ENCODE measurements around the gene KDM4B. TPM values are rescaled to one million over a fixed set of nuclear protein-coding genes. Genes with fewer than 3 reads are reported as not detected.

Gene KDM4B
- total and polyA plus RNA-seq, 7 donors = 9.3 to 45.9 (median 29.5) TPM

- Histone ChIP-seq H3K4me1 (peaks cover 34% of the 10 kb centered on the region), H3K27ac (peak overlapping the region; percentile 46), H3K4me3 (no peak overlapping the region), H3K27me3 (ENCODE audit: insufficient read depth in 3 of 3, low read length in 2 of 3) (no peaks in the 10 kb centered on the region), H3K36me3 (ENCODE audit: insufficient read depth in 1 of 2, low read depth in 1 of 2) (no peaks in the 10 kb centered on the region), H3K9me3 (no peaks in the 10 kb centered on the region)
- DNase-seq (no peak), ATAC-seq (peak; percentile 21 to 58 (median 47))
- intact Hi-C loops (cut with DNase I) = no loop called here
- no peak for TF ChIP-seq CTCF (IDR thresholded peaks at IDR 0.05)
- WGBS, 3 donors = 31 to 52% (median 32%) methylated on average over 31 of the region's 31 CpGs
Observed at GRCh38 chr19:5093297-5093928, 124.5 kb downstream of the KDM4B start.

GRCh38 chr19:5093948-5094718 lies 125.2 kb downstream of the KDM4B start:
- DNase-seq = no peak
- Histone ChIP-seq H3K4me1 (peaks cover 34% of the 10 kb centered on the region), H3K36me3 (ENCODE audit: insufficient read depth in 1 of 2, low read depth in 1 of 2) (peaks cover 0 to 1% of the 10 kb centered on the region in 2 donors), H3K4me3 (no peak overlapping the region), H3K27me3 (ENCODE audit: insufficient read depth in 3 of 3, low read length in 2 of 3) (no peaks in the 10 kb centered on the region), H3K9me3 (no peaks in the 10 kb centered on the region), H3K27ac (no peak overlapping the region)
- WGBS, 3 donors = 80 to 85% (median 83%) methylated on average over 26 of the region's 26 CpGs
- intact Hi-C loops (cut with DNase I) = no loop called here
- TF ChIP-seq CTCF (IDR thresholded peaks at IDR 0.05) = no peak
- peak in 2 of 4 donors; percentile 9 to 28 for ATAC-seq

- Histone ChIP-seq H3K27me3 (ENCODE audit: insufficient read depth in 3 of 3, low read length in 2 of 3) (no peaks in the 10 kb centered on the region), H3K36me3 (ENCODE audit: insufficient read depth in 1 of 2, low read depth in 1 of 2) (peaks cover 0 to 7% of the 10 kb centered on the region in 2 donors), H3K9me3 (peaks cover 8% of the 10 kb centered on the region), H3K27ac (no peak overlapping the region), H3K4me3 (no peak overlapping the region), H3K4me1 (peaks cover 34% of the 10 kb centered on the region)
- 80 to 85% (median 83%) methylated on average over 31 of the region's 31 CpGs for WGBS, 3 donors
- no peak for DNase-seq
- ATAC-seq = peak; percentile 31 to 44 (median 42)
- no peak for TF ChIP-seq CTCF (IDR thresholded peaks at IDR 0.05)
- intact Hi-C loops (cut with DNase I) = no loop called here
Observed at GRCh38 chr19:5094768-5095567, 126.1 kb downstream of the KDM4B start.

GRCh38 chr19:5095568-5095850 lies 126.6 kb downstream of the KDM4B start:
- H3K4me1 ChIP-seq = peaks cover 34% of the 10 kb centered on the region
- H3K4me3 ChIP-seq = no peak overlapping the region
- no peak for TF ChIP-seq CTCF (IDR thresholded peaks at IDR 0.05)
- no peak overlapping the region for H3K27ac ChIP-seq
- H3K36me3 ChIP-seq (ENCODE audit: insufficient read depth in 1 of 2, low read depth in 1 of 2) = peaks cover 0 to 7% of the 10 kb centered on the region in 2 donors
- 72 to 87% (median 80%) methylated on average over 7 of the region's 7 CpGs for WGBS, 3 donors
- peaks cover 14% of the 10 kb centered on the region for H3K9me3 ChIP-seq
- intact Hi-C loops (cut with DNase I) = no loop called here
- H3K27me3 ChIP-seq (ENCODE audit: insufficient read depth in 3 of 3, low read length in 2 of 3) = no peaks in the 10 kb centered on the region
- ATAC-seq (no peak), DNase-seq (no peak)

All from psoas muscle (tissue), 8 donors.